Measurements from ENCODE around the gene ADAMTS9.

- TF ChIP-seq CTCF (IDR thresholded peaks at IDR 0.05; ENCODE audit: low read depth, low read length) (no peak), POLR2A (IDR thresholded peaks at IDR 0.05; ENCODE audit: extremely low read depth, insufficient read length) (no peak), MAX (IDR thresholded peaks at IDR 0.05; ENCODE audit: low read depth, low read length) (no peak)
Measured at GRCh38 chr3:64680334-64680733, 7.5 kb downstream of the ADAMTS9 start.
